ENCODE data around the gene ASPHD1. TPM values are rescaled to one million over a fixed set of nuclear protein-coding genes. Genes with fewer than 3 reads are reported as not detected.

The ASPHD1 gene
- total RNA-seq, 1 donor from 2014 or later: 4.4 TPM

DNA sequence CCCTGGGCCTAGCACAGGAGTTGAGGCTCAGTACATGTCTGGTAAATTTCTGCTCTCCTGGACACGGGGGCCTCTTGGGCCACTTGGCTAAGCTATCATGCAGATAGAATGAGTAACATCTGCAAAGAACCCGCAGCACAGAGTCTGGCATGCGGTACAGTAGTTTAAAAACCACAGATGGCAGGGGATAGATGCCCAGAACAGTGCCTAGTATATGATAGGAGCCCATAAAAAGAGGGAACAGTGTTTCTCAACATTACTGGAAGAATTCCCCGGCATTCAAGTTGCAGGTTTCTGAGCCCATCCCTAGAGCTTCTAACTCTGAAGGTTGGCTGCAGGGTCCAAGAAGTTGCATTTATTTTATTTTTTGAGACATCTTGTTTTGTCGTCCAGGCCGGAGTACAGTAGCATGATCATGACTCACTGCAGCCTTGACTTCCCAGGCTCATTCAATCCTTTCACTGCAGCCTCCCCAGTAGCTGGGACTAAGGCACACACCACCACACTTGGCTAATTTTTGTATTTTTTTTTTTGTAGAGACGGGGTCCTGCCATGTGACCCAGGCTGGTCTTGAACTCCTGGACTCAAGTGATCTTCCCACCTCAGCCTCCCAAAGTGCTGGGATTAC lies 43.0 kb upstream of the ASPHD1 start:
- DNase-seq (no peak), ATAC-seq (no peak)
- Histone ChIP-seq H3K27ac (no peak overlapping the region), H3K4me1 (peaks cover 16% of the 10 kb centered on the region), H3K4me3 (no peak overlapping the region), H3K36me3 (peaks cover 32% of the 10 kb centered on the region), H3K27me3 (no peaks in the 10 kb centered on the region), H3K9me3 (no peaks in the 10 kb centered on the region)
- TF ChIP-seq, protein P1, sequence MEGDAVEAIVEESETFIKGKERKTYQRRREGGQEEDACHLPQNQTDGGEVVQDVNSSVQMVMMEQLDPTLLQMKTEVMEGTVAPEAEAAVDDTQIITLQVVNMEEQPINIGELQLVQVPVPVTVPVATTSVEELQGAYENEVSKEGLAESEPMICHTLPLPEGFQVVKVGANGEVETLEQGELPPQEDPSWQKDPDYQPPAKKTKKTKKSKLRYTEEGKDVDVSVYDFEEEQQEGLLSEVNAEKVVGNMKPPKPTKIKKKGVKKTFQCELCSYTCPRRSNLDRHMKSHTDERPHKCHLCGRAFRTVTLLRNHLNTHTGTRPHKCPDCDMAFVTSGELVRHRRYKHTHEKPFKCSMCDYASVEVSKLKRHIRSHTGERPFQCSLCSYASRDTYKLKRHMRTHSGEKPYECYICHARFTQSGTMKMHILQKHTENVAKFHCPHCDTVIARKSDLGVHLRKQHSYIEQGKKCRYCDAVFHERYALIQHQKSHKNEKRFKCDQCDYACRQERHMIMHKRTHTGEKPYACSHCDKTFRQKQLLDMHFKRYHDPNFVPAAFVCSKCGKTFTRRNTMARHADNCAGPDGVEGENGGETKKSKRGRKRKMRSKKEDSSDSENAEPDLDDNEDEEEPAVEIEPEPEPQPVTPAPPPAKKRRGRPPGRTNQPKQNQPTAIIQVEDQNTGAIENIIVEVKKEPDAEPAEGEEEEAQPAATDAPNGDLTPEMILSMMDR (IDR thresholded peaks at IDR 0.05): no peak
- intact Hi-C loops (cut with DNase I): loop anchor here (10.0 kb wide), 1 partner anchor 148 kb away; no protein-coding TSS in a partner anchor

GRCh38 chr16:29858149-29858849 lies 42.0 kb upstream of the ASPHD1 start:
- no peaks in the 10 kb centered on the region for H3K27me3 ChIP-seq
- ATAC-seq (no peak), DNase-seq (no peak)
- H3K36me3 ChIP-seq: peaks cover 32% of the 10 kb centered on the region
- intact Hi-C loops (cut with DNase I): loop anchor here (10.0 kb wide), 1 partner anchor 147 kb away; no protein-coding TSS in a partner anchor
- H3K4me3 ChIP-seq: no peak overlapping the region
- no peak overlapping the region for H3K27ac ChIP-seq
- H3K4me1 ChIP-seq: peaks cover 12% of the 10 kb centered on the region
- H3K9me3 ChIP-seq: no peaks in the 10 kb centered on the region
- TF ChIP-seq, protein P1 (IDR thresholded peaks at IDR 0.05): no peak

GRCh38 chr16:29858974-29859373 lies 41.3 kb upstream of the ASPHD1 start:
- DNase-seq (no peak), ATAC-seq (no peak)
- Histone ChIP-seq H3K27ac (no peak overlapping the region), H3K36me3 (peaks cover 32% of the 10 kb centered on the region), H3K9me3 (no peaks in the 10 kb centered on the region), H3K4me1 (peaks cover 16% of the 10 kb centered on the region), H3K27me3 (no peaks in the 10 kb centered on the region), H3K4me3 (no peak overlapping the region)
- intact Hi-C loops (cut with DNase I): loop anchor here (10.0 kb wide), 1 partner anchor 146 kb away; no protein-coding TSS in a partner anchor
- TF ChIP-seq, protein P1 (IDR thresholded peaks at IDR 0.05): no peak

- Histone ChIP-seq H3K4me3 (no peak overlapping the region), H3K4me1 (peaks cover 16% of the 10 kb centered on the region), H3K9me3 (no peaks in the 10 kb centered on the region), H3K36me3 (peaks cover 32% of the 10 kb centered on the region), H3K27me3 (no peaks in the 10 kb centered on the region), H3K27ac (no peak overlapping the region)
- no peak for DNase-seq
- intact Hi-C loops (cut with DNase I): no loop called here
- TF ChIP-seq, protein P1 (IDR thresholded peaks at IDR 0.05): no peak
- no peak for ATAC-seq
Measured at GRCh38 chr16:29860218-29860617, 40.1 kb upstream of the ASPHD1 start.

- Histone ChIP-seq H3K36me3 (peaks cover 32% of the 10 kb centered on the region), H3K4me1 (peaks cover 16% of the 10 kb centered on the region), H3K9me3 (no peaks in the 10 kb centered on the region), H3K4me3 (peak overlapping the region; percentile 91), H3K27ac (peak overlapping the region; percentile 100), H3K27me3 (no peaks in the 10 kb centered on the region)
- intact Hi-C loops (cut with DNase I): no loop called here
- TF ChIP-seq, protein P1 (IDR thresholded peaks at IDR 0.05): no peak
- ATAC-seq: peak; percentile 6
- DNase-seq: no peak
Measured at GRCh38 chr16:29862383-29862883, 37.9 kb upstream of the ASPHD1 start.

All from upper lobe of right lung (tissue), 1 donor.